Suprapubic skin (tissue), 4 donors: ENCODE measurements around the gene IRX4.

ENCODE experiments used
- CTCF ChIP-seq, 2 donors: fragments of 200-600 bp in 1 of 2; fragments of 450-650 bp in 1 of 2; sonication (generic) in 1 of 2; IDR thresholded peaks; one replicate each; pipeline ENCODE4 v1.5.1; 2016 to 2019; ENCODE audit warnings: antibody characterized with exemption in 2 of 2, mild to moderate bottlenecking in 1 of 2, moderate library complexity in 1 of 2
- EP300 ChIP-seq: sonication (generic); formaldehyde crosslinking; IDR thresholded peaks from one replicate; pipeline ENCODE4 v1.6.1; 2017; ENCODE audit warnings: antibody characterized with exemption
- POLR2A ChIP-seq, 2 donors: fragments of 450-650 bp; IDR thresholded peaks; one replicate each; pipeline ENCODE4 v1.6.1; 2017; ENCODE audit warnings: antibody characterized with exemption in 2 of 2, mild to moderate bottlenecking in 2 of 2, moderate library complexity in 2 of 2
- POLR2AphosphoS5 ChIP-seq, 3 donors: sonication (generic); formaldehyde crosslinking; IDR thresholded peaks; one replicate each; pipeline ENCODE4 v1.6.1; 2017; ENCODE audit warnings: antibody characterized with exemption in 3 of 3

- TF ChIP-seq POLR2A (IDR thresholded peaks at IDR 0.05) (no peak), CTCF (IDR thresholded peaks at IDR 0.05) (no peak), POLR2AphosphoS5 (IDR thresholded peaks at IDR 0.05) (no peak), EP300 (no peak)
These were observed 6.7 kb downstream of the IRX4 start for GRCh38 chr5:1875843-1876659.
